ENCODE data around the gene SMIM24.

Gene SMIM24

DNA sequence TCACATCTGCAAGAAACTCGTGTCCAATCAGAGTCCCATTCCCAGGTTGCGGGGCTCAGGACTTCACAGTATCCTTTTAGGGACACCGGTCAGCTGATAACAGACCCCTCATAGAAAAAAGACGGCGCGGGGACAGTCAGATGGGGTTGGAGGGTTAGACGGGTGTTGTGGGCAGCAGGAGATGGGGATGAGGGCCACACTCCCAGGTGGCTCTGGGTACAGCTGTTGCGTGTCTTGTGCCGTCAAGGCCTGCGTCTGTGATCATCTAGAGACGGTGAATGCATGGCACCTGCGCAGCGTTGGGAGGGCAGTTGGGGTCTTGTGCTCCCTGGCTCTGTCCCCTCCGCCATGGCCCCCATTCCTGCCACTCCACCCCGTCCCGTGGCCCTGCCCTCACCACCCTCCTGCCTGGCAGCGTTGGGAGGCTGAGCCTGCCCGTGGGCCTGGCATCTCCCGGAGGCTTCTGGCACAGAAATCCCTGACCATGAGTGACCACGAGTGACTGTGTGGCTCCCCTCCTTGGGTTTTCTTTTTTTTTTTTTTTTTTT lies 44.7 kb upstream of the SMIM24 start:
- DNase-seq (ENCODE audit: extremely low spot score) = no peak
- CTCF ChIA-PET = no interaction called here
- POLR2A ChIA-PET = no interaction called here
- TF ChIP-seq, protein P1, sequence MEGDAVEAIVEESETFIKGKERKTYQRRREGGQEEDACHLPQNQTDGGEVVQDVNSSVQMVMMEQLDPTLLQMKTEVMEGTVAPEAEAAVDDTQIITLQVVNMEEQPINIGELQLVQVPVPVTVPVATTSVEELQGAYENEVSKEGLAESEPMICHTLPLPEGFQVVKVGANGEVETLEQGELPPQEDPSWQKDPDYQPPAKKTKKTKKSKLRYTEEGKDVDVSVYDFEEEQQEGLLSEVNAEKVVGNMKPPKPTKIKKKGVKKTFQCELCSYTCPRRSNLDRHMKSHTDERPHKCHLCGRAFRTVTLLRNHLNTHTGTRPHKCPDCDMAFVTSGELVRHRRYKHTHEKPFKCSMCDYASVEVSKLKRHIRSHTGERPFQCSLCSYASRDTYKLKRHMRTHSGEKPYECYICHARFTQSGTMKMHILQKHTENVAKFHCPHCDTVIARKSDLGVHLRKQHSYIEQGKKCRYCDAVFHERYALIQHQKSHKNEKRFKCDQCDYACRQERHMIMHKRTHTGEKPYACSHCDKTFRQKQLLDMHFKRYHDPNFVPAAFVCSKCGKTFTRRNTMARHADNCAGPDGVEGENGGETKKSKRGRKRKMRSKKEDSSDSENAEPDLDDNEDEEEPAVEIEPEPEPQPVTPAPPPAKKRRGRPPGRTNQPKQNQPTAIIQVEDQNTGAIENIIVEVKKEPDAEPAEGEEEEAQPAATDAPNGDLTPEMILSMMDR (IDR thresholded peaks at IDR 0.05; ENCODE audit: control extremely low read depth, extremely low read depth, low read depth, missing control alignments) = no peak

GRCh38 chr19:3524078-3524842 lies 43.9 kb upstream of the SMIM24 start:
- TF ChIP-seq, protein P1 (IDR thresholded peaks at IDR 0.05; ENCODE audit: control extremely low read depth, extremely low read depth, low read depth, missing control alignments) = no peak
- ChIA-PET POLR2A (interaction anchor here (0.6 kb wide), 1 partner anchor 219 kb away, joined by 5 read pairs; no protein-coding TSS in a partner anchor), CTCF (no interaction called here)
- DNase-seq (ENCODE audit: extremely low spot score) = no peak

- ChIA-PET CTCF (no interaction called here), POLR2A (no interaction called here)
- DNase-seq (ENCODE audit: extremely low spot score) = no peak
- TF ChIP-seq, protein P1 (IDR thresholded peaks at IDR 0.05; ENCODE audit: control extremely low read depth, extremely low read depth, low read depth, missing control alignments) = no peak
Observed at GRCh38 chr19:3523361-3524077, 43.2 kb upstream of the SMIM24 start.

GRCh38 chr19:3522421-3523360 lies 42.4 kb upstream of the SMIM24 start:
- ChIA-PET POLR2A (no interaction called here), CTCF (no interaction called here)
- TF ChIP-seq, protein P1 (IDR thresholded peaks at IDR 0.05; ENCODE audit: control extremely low read depth, extremely low read depth, low read depth, missing control alignments) = no peak
- no peak for DNase-seq (ENCODE audit: extremely low spot score)

- ChIA-PET CTCF (interaction anchor here (1.8 kb wide), 1 partner anchor 36 kb away, joined by 6 read pairs; no protein-coding TSS in a partner anchor), POLR2A (no interaction called here)
Observed at GRCh38 chr19:3521104-3521445, 40.8 kb upstream of the SMIM24 start.

More at GRCh38 chr19:3521104-3521445, 40.8 kb upstream of the SMIM24 start:
- DNase-seq (ENCODE audit: extremely low spot score) = no peak
- TF ChIP-seq, protein P1 (IDR thresholded peaks at IDR 0.05; ENCODE audit: control extremely low read depth, extremely low read depth, low read depth, missing control alignments) = no peak
